Vagina (tissue), 2 donors: ENCODE measurements around the gene IRF2BPL.

Experiments
- CTCF ChIP-seq, 3 experiments: fragments of 450-650 bp in 2 of 3; fragments of 200-600 bp in 1 of 3; sonication (generic) in 1 of 3; IDR thresholded peaks; one replicate each; pipeline ENCODE4 v1.5.1; 2017 to 2019; ENCODE audit warnings: antibody characterized with exemption in 3 of 3, mild to moderate bottlenecking in 2 of 3, moderate library complexity in 2 of 3
- POLR2A ChIP-seq, 2 donors: fragments of 450-650 bp; IDR thresholded peaks; one replicate each; pipeline ENCODE4 v1.6.1; 2017; ENCODE audit warnings: antibody characterized with exemption in 2 of 2, mild to moderate bottlenecking in 2 of 2, moderate library complexity in 2 of 2

GRCh38 chr14:77076113-77076631 is 47.7 kb upstream of the IRF2BPL start:
- no peak for TF ChIP-seq CTCF (IDR thresholded peaks at IDR 0.05)
- TF ChIP-seq POLR2A (IDR thresholded peaks at IDR 0.05) = peak in 1 of 2 donors; percentile 33
